Amygdala (tissue), 56 donors: Measurements from ENCODE around the gene ATP8B3.
"Not testable (repeated sequence)": the region's sequence is repeated elsewhere in the genome, so short reads cannot be mapped to it uniquely, and the experiment has no call there.

Source experiments
- DNase-seq, 56 donors: peaks; one replicate each; lab custom pipeline; 2025; lab: John Stamatoyannopoulos, UW

ATP8B3 gene

GRCh38 chr19:1804858-1805257 is 7.2 kb downstream of the ATP8B3 start:
- no peak for DNase-seq

- DNase-seq: no peak
Observed at GRCh38 chr19:1799695-1800342, 12.3 kb downstream of the ATP8B3 start.

- DNase-seq: not testable (repeated sequence)
Observed at GRCh38 chr19:1797313-1797712, 14.8 kb downstream of the ATP8B3 start.

GRCh38 chr19:1796395-1797142 is 15.5 kb downstream of the ATP8B3 start:
- no peak for DNase-seq

GRCh38 chr19:1794424-1795172 is 17.5 kb downstream of the ATP8B3 start:
- DNase-seq: no peak

GRCh38 chr19:1791879-1792278 is 20.2 kb downstream of the ATP8B3 start:
- no peak for DNase-seq

GRCh38 chr19:1790054-1790792 is 21.9 kb downstream of the ATP8B3 start:
- no peak for DNase-seq

GRCh38 chr19:1789261-1790041 is 22.6 kb downstream of the ATP8B3 start:
- no peak for DNase-seq

- no peak for DNase-seq
Observed at GRCh38 chr19:1787116-1787515, 25.0 kb downstream of the ATP8B3 start.

GRCh38 chr19:1786668-1787067 is 25.4 kb downstream of the ATP8B3 start:
- DNase-seq: no peak

- DNase-seq: no peak
Observed at GRCh38 chr19:1785310-1785709, 26.8 kb downstream of the ATP8B3 start.

- DNase-seq: no peak
Observed at GRCh38 chr19:1783874-1784273, 28.2 kb downstream of the ATP8B3 start.

GRCh38 chr19:1783354-1783753 is 28.7 kb downstream of the ATP8B3 start:
- DNase-seq: no peak

GRCh38 chr19:1782521-1782920 is 29.6 kb downstream of the ATP8B3 start:
- DNase-seq: no peak

- DNase-seq: no peak
Observed at GRCh38 chr19:1780272-1780958, 31.7 kb downstream of the ATP8B3 start.

GRCh38 chr19:1779574-1779973 is 32.5 kb downstream of the ATP8B3 start:
- no peak for DNase-seq

- no peak for DNase-seq
Observed at GRCh38 chr19:1777149-1777548, 34.9 kb downstream of the ATP8B3 start.

- no peak for DNase-seq
Observed at GRCh38 chr19:1776606-1777147, 35.4 kb downstream of the ATP8B3 start.

- DNase-seq: no peak
Observed at GRCh38 chr19:1775951-1776605, 36.0 kb downstream of the ATP8B3 start.
